T-helper 9 cell (primary cell): ENCODE measurements around the gene ATP13A5.

Experiments used
- DNase-seq: peaks from one replicate; pipeline ENCODE4 v3.0.0-alpha.2; 2020
- total RNA-seq, 2 donors: gene quantifications; one replicate each; lab custom pipeline; 2026; lab: John Stamatoyannopoulos, UW

Gene ATP13A5
- 0 reads per million in 2 donors for total RNA-seq

DNA sequence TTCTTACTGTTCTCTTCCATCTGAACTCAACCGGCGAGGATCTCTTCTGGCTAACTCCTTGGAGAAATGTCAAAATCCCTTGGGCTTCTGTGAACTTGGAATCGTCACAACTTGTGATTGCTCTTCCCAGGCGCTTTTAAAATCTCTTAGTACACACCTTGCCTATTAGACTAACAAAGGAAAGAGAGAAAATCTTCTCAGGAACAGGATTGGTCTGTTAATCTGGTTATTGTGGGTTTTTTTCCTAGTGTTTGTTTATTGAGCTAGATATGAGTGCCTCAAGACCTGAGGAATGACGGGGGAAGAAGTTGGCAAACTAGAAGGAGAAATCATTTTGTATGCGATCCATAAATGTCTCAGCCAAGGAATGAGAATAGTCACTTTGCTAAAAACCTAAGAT lies at the start of gene ATP13A5:
TSS of gene ATP13A5 (minus strand) at position 48 of the 400 bp plus-strand sequence. CDS start at position 20, 28 bp downstream.
- DNase-seq: no peak

- DNase-seq: no peak
Measured at GRCh38 chr3:193418576-193419373, 40.2 kb upstream of the ATP13A5 start.

DNA sequence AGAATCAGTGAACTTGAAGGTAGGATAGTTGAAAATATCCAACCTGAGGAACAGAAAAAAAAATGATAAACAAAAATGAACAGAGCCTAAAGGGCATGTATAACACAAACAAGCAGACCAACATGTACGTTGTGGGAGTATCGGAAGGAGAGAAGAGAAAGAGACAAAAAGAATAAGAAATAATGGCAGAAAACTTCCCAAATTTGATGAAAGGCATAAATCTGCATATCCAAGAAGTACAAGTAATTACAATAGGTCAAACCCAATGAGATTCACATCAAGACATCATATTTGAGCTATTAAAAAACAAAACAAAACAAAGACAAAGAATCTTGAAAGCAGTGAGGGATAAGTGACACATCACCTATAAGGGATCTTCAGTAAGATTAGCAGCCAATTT lies 38.1 kb upstream of the ATP13A5 start:
- no peak for DNase-seq

DNA sequence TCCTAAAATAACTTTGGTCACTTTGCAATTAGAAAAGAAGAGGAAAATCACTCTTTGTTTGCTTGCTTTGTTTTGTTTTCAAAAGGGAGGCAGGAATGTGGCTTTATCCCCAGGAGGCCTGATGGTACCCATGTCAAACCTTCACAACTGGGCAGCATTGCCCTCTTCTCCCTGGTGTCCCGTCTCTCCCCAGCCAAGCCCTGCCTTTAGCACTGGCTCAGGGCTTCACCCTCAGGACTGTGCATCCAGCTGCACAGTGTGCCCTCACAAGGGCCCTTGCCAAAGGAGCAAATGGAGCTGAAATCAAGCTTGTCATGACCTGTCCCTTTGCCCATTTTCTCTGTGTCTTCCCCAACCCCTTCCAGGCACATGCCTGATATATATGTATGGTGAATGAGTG lies 29.1 kb upstream of the ATP13A5 start:
- no peak for DNase-seq

GRCh38 chr3:193407112-193407511 lies 28.6 kb upstream of the ATP13A5 start:
- DNase-seq: no peak

GRCh38 chr3:193403307-193403706 lies 24.8 kb upstream of the ATP13A5 start:
- DNase-seq: no peak

- DNase-seq: no peak
Measured at GRCh38 chr3:193400304-193400703, 21.8 kb upstream of the ATP13A5 start.

DNA sequence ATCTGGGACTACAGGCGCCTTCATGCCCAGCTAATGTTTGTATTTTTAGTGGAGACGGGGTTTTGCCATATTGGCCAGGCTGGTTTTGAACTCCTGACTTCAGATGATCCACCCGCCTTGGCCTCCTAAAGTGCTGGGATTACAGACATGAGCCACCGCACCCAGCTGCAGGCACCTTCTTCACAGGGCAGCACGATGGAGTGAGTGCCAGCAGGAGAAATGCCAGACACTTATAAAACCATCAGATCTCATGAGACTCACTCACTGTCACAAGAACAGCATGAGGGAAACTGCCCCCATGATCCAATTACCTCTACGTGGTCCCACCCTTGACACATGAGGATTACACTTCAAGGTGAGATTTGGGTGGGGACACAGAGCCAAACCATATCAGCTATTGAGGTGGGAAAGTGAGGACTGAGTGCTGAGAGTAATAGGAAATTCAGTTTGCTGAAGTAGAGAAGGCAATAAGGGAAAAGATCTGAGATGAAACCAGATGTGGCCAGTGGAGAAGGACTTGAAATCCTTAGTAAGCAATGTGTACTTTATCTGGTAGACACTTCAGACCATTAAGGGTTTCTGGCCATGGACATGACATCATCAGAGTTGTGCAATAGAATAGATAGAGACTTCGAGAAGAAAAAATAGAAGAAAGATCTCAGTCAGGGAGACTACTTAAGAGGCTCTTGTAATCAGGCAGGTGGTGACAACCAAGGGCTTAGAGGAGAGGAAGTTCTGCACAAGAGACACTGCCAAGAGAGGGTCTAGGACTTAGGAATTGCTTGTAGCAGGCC lies 18.1 kb upstream of the ATP13A5 start:
- DNase-seq: no peak

DNA sequence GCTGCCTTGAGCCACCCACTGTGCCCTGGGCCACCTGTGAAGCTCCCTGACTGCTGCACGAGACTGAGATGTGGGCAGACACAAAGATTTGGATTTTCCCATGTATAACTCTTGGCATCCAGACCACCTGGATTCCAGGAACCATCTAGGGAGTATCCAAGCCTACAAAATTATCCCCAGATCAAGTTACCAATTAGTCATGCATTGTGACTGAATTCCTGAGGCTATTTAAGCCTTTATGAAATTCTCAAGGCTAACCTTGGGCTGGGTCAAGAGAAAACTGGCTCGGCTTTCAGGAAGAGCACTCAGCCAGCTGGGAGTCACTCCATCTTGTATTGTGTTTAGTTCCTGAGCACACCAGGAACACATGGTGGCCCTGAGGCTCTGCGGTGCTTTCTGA lies 13.3 kb upstream of the ATP13A5 start:
- DNase-seq: no peak

DNA sequence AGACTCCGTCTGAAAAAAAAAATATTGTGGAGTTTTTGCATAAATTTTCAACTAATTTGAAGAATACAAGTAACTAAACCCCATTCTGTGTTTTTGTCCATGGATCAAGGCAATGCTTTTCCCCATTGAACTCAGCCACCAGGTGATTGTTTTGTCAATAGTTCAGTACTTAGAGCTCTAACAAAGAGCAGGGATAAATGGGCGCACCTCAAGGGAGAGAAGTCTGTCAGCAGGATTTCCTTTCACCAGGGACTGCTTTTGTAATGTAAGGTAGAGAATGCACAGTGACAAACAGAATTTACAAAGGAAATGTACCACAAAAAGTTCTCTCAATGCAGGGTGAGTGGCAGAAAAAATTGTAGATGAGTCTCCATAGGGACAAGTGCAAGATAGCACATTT lies 10.8 kb upstream of the ATP13A5 start:
- no peak for DNase-seq

DNA sequence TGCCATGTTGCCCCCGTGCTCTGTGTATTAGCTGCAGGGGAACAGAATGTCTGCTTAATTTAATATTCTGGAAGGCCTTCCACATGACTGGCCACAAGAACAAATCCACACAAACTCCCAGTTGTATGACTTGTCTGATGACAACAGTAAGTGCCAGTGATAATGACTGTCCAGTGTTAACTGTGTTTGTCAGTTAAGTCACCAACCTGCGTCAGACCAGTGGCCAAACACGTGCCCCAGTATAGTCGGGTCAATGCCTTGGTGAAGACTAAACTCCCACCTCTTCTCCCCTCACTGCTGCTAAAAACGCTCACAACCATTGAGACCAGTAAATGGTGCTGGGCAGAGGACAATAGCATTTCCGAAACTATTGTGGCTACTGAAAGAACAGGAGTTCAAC lies 9.8 kb upstream of the ATP13A5 start:
- DNase-seq: no peak

DNA sequence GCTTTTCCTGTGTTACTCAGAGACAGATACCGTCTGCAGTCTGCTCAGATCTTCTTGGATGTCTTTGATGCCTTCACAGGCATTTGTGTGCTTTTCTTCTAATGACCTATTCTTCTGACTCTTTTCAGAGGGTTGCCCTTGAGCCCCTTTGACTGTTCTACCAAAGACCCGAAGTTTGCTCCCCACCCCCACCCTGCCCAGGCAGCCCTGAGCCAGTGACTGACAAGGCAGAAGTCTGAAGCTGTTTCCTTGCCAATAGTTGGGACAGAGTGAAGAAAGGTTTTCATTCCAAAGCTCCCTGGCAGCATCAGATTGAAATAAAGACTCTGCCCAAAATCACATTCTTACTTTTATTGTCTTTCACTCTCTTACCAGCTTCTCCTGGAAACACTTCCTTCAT lies 9.0 kb upstream of the ATP13A5 start:
- DNase-seq: no peak

GRCh38 chr3:193377591-193377990 lies 962 bp downstream of the ATP13A5 start:
- no peak for DNase-seq

DNA sequence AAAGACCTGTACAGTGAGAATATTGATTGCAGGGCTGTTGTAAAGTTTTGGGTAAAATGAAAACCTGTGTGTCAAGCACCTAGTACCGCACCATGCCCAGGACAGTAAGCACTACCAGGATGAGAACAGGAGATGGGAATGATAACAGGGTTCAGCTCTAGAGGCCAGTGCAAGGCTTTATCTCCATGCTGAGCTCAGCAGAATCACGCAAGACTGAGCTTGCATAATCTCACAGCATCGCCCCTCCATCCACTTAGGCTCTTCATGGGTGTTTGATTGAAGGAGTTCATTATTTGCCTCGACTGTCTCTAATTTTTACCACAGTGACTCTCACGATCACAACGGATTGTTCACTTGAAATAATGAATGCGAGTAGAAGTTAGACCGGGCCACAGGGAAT lies 2.9 kb downstream of the ATP13A5 start:
- no peak for DNase-seq

DNA sequence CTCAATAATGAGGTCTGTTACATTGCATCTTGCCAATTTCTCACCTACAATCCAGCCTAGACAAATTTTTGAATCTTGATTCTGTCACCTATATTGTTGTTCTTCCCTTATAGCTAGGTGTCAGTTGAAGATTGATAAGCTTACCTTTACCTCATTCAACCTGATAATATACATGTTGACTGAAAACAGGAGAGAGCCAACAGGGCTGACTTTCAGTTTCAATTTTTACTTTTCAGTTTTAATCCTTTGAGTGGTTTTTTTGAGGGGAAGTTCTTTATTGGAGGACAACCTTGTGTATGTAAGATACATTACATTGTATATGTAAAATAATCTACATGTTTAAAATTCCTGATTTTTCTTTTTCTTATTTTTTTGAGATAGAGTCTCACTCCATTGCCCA lies 5.8 kb downstream of the ATP13A5 start:
- DNase-seq: no peak

DNA sequence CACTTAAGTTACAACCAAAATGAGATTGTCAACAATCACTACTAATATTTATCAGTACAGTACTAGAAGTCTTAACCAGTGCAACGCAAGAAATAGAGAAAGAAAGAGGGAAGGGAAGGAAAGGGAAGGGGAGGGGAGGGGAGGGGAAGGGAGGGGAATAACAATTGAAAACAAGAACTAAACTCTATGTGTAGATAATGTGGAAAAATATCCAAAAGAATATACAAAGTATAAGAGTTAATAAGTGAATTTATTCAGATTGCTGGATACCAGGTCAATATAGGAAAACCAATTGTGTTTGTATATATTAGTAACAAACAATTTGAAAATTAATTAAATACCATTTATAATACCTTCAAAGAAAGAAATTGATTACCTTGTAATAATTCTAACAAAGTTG lies 10.7 kb downstream of the ATP13A5 start:
- no peak for DNase-seq

GRCh38 chr3:193357291-193357690 lies 21.3 kb downstream of the ATP13A5 start:
- DNase-seq: no peak

DNA sequence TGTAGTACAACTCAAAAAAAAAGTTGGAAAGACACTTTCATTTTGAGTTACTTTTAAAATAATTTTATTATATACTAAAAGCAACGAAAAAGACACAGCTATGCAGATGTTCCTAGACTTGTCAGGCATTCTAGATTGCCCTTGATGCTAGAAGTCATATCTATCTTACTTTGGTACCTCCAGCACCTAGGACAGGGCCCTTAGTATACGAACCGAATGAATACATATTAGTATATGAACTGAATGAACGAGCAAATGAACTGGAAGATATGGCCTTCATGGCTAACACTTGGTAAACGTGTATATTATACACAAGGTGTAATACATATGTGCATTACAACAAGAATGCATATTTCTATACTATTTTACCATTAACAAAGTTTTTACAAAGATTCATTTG lies 24.1 kb downstream of the ATP13A5 start:
- DNase-seq: no peak

- DNase-seq: no peak
Measured at GRCh38 chr3:193350744-193351143, 27.8 kb downstream of the ATP13A5 start.

GRCh38 chr3:193348686-193349085 lies 29.9 kb downstream of the ATP13A5 start:
- no peak for DNase-seq

- DNase-seq: no peak
Measured at GRCh38 chr3:193347521-193348501, 30.7 kb downstream of the ATP13A5 start.

DNA sequence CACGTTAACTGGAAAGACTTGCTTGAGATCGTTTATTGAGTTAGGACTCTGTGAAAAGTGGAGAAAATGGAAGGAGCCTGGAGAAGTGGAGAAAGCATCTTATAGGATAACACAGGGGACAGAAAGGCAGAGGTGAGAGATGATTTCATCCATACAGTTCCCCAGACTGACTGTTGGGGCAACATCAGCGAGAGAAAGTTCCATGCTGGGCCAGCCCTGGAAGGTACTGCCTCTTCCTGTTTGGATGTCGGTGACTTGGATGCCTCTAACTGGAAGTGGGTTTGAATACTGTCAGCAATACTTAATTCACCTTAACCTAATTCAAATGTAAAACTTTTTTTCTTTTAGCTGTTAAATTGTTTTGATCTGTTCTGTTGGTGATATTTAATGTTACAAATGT lies 32.3 kb downstream of the ATP13A5 start:
- DNase-seq: no peak

DNA sequence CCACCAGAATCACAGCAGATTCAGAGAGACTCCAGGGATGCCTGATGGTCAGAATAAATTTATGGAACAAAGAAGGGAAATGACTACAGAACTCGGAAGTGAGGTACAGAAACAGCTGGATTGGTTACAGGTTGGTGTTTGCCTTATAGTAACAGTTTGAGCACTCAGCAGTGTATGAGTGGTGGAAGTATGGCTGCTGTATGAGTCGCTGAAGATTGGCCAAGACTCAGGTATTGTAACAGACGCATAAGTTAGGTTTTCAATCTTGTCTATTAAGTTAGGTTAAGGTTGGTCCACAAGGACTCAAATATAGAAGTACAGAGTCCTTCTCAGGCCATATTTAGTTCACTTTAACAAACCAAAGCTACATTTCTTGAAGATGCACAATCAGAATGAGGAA lies 33.1 kb downstream of the ATP13A5 start:
- no peak for DNase-seq
